Activated CD4-positive, alpha-beta T cell treated with anti-CD3 and anti-CD28 coated beads for 36 hours (primary cell): ENCODE measurements around the gene B3GNT8. TPM values are rescaled to one million over a fixed set of nuclear protein-coding genes. Genes with fewer than 3 reads are reported as not detected.

Experiments used
- ATAC-seq: fragments of 200-7000 bp; cut with Tn5 transposase; one replicate; pipeline ENCODE4 v1.10.0; 2021; ENCODE audit warnings: mild to moderate bottlenecking, moderate library complexity
- CTCF ChIA-PET: fragments of 350-600 bp; sonication (Branson Sonifier 250); formaldehyde crosslinking; loops from one replicate; lab custom pipeline; 2021; ENCODE audit warnings: antibody characterized with exemption; lab: Charles Lee
- POLR2A ChIA-PET: fragments of 350-600 bp; sonication (Branson Sonifier 250); formaldehyde crosslinking; loops from one replicate; lab custom pipeline; 2021; ENCODE audit warnings: antibody characterized with exemption, inconsistent platforms; lab: Charles Lee
- DNase-seq: peaks from one replicate; pipeline ENCODE4 v3.0.0-alpha.2; 2020
- H3K27ac Mint-ChIP-seq: one replicate; pipeline ENCODE4 v1.8.0; 2021; ENCODE audit warnings: mixed read lengths
- H3K27me3 Mint-ChIP-seq: one replicate; pipeline ENCODE4 v1.8.0; 2021; ENCODE audit warnings: mixed read lengths
- H3K36me3 Mint-ChIP-seq: one replicate; pipeline ENCODE4 v1.8.0; 2021; ENCODE audit warnings: low read depth, mixed read lengths
- H3K4me1 Mint-ChIP-seq: one replicate; pipeline ENCODE4 v1.8.0; 2021; ENCODE audit warnings: mixed read lengths
- H3K4me3 Mint-ChIP-seq: one replicate; pipeline ENCODE4 v1.8.0; 2021; ENCODE audit warnings: mild to moderate bottlenecking, moderate library complexity, mixed read lengths
- H3K9me3 Mint-ChIP-seq: one replicate; pipeline ENCODE4 v1.8.0; 2021; ENCODE audit warnings: low read depth, mixed read lengths
- intact Hi-C, 2 experiments: fragments of 100-400 bp; cut with DNase I in 1 of 2; cut with micrococcal nuclease in 1 of 2; formaldehyde crosslinking; loops; one replicate each; pipeline versions ENCODE4 v1.14.2 to v1.15.1; 2022 to 2024; cut with DNase I, micrococcal nuclease
- total RNA-seq, 2 experiments: library from RNA; stranded (reverse); gene quantifications; one replicate each; pipeline ENCODE4 v1.2.3, GENCODE V29; 2021

Gene B3GNT8
- total RNA-seq, 2 experiments from 2014 or later: 0.41 TPM; not detected in 1

DNA sequence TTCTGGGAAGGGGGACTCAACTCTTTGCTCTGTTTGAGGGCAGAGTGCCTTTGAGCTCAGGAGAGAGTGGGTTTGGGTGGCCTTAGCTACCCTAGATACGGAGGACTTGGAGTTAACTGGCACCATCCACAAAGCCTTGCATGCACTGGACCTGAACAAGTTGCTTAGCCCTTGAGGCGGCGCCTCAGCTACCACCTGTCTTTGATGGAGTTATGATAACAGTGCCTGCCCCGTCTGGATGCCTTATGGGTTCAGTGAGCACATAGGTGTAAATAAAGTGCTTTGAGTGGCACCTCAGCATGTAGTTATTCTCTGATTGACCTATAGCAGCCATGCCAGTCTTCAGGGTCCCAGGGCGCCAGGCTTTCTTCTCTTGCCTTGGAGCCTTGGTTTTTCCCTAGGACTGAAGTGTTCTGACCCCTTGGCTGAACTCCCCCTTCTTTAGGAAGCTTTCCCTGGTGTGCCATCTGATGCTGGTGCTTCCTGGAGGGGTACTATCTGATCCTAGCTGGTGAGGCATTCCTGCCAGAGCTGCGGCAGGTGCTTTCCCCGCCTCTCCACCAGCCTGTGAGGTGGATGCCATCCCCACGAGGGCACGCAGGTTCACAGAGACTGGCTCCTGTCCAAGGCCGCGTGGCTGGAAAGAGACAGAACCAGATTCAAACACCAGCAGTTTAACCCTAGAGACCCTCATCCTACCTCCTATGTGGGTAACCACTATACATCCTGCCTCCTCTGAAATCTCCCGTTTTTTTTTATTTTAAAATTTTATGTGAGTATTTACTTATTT, 23.8 kb downstream of the B3GNT8 start:
- intact Hi-C loops: no loop called here
- ATAC-seq: no peak
- peaks cover 20% of the 10 kb centered on the region for H3K4me1 Mint-ChIP-seq
- no peak for DNase-seq
- no peaks in the 10 kb centered on the region for H3K27me3 Mint-ChIP-seq
- POLR2A ChIA-PET: no interaction called here
- no peaks in the 10 kb centered on the region for H3K36me3 Mint-ChIP-seq
- H3K4me3 Mint-ChIP-seq: no peak overlapping the region
- CTCF ChIA-PET: interaction anchor here (0.8 to 1.6 kb wide), 2 partner anchors 228 to 350 kb away, joined by 3 to 6 read pairs; no protein-coding TSS in a partner anchor
- H3K27ac Mint-ChIP-seq: no peak overlapping the region
- H3K9me3 Mint-ChIP-seq: no peaks in the 10 kb centered on the region

DNA sequence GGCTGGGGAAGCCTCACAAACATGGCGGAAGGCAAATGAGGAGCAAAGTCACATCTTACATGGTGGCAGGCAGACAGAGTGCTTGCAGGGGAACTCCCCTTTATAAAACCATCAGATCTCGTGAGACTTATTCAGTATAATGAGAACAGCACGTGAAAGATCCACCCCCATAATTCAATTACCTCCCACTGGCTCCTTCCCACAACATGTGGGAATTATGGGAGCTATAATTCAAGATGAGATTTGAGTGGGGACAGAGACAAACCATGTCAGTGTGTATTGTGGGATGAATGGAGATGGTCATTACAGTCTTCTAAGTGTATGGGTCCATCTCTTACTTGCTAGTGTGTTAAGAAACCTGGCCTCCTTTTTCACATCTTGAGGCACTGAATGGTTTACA, 25.2 kb downstream of the B3GNT8 start:
- DNase-seq (no peak), ATAC-seq (no peak)
- H3K4me3 Mint-ChIP-seq: no peak overlapping the region
- ChIA-PET CTCF (interaction anchor here (0.9 kb wide), 1 partner anchor 24 kb away, joined by 3 read pairs; no protein-coding TSS in a partner anchor), POLR2A (interaction anchor here (0.6 kb wide), 1 partner anchor 60 kb away, joined by 3 read pairs; no protein-coding TSS in a partner anchor)
- H3K27me3 Mint-ChIP-seq: no peaks in the 10 kb centered on the region
- H3K4me1 Mint-ChIP-seq: peaks cover 22% of the 10 kb centered on the region
- no peaks in the 10 kb centered on the region for H3K9me3 Mint-ChIP-seq
- intact Hi-C loops: no loop called here
- H3K36me3 Mint-ChIP-seq: peaks cover 2% of the 10 kb centered on the region
- H3K27ac Mint-ChIP-seq: no peak overlapping the region

DNA sequence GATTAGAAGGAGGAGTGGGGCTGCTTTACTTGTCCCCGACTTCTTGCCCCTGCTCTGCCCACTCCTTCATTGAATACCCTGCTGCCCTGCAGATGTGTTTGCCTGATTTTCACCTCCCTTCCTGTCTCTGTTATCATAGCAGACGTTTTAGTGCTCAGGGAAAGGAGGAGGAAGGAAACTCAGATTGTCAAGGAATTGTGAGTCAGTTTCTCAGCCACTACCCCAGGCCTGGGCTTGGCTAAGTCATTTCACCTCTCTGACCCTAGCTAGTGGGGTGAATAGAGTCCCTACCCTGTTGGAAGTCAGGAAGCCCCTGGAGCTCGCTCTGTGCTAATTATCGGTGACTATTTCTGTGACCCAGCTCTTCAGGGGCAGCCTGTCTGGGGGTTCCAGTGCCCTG, 25.7 kb downstream of the B3GNT8 start:
- Mint-ChIP-seq H3K36me3 (peaks cover 3% of the 10 kb centered on the region), H3K4me1 (peaks cover 23% of the 10 kb centered on the region), H3K9me3 (no peaks in the 10 kb centered on the region), H3K4me3 (no peak overlapping the region), H3K27me3 (no peaks in the 10 kb centered on the region), H3K27ac (no peak overlapping the region)
- intact Hi-C loops: no loop called here
- ChIA-PET CTCF (no interaction called here), POLR2A (no interaction called here)
- DNase-seq (no peak), ATAC-seq (no peak)

DNA sequence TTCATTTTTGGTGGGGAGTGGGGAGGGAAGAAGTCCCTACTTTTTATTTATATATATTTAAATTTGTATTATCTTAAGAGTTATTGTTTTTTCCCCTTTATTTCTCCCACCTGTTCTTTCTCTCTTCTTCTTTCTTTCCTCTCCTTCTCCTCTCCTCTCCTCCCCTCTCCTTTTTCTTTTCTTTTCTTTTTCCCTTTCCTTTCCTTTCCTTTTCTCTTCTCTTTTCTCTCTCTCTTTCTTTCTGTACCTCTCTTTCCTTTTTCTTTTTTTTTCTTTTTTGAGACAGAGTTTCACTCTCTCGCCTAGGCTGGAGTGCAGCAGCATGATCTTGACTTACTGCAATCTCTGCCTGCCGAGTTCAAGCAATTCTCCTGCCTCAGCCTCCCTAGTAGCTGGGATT, 27.6 kb downstream of the B3GNT8 start:
- ChIA-PET POLR2A (no interaction called here), CTCF (no interaction called here)
- H3K36me3 Mint-ChIP-seq: peaks cover 8% of the 10 kb centered on the region
- DNase-seq (no peak), ATAC-seq (no peak)
- peaks cover 34% of the 10 kb centered on the region for H3K4me1 Mint-ChIP-seq
- H3K27me3 Mint-ChIP-seq: no peaks in the 10 kb centered on the region
- intact Hi-C loops: loop anchor here in 1 of 2 experiments (5.0 kb wide), 3 partner anchors 133 to 1112 kb away; partner anchors contain the start of genes AKT2 and SERTAD3
- no peak overlapping the region for H3K4me3 Mint-ChIP-seq
- no peak overlapping the region for H3K27ac Mint-ChIP-seq
- H3K9me3 Mint-ChIP-seq: no peaks in the 10 kb centered on the region

DNA sequence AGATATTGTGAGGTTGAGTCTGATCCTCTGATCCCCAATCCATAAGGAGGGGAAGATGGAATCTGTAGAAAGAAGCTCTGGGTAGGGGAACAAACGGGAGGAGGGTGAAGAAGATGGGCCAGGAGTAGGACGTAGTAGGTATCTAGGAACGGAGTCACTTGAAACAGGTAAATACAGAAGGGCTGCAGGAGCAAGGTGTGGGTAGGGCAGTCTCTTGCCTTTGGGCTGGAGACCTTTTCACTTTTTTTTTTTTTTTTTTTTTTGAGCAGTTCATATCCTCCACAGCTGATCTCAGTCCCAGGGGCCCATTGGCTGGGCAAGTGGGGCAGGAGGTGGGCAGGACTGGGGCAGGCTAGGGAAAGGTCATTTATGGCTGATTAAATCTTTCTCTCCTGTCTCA, 28.1 kb downstream of the B3GNT8 start:
- H3K4me3 Mint-ChIP-seq: peak overlapping the region; percentile 97
- DNase-seq (peak; percentile 18), ATAC-seq (no peak)
- intact Hi-C loops: loop anchor here in 1 of 2 experiments (5.0 kb wide), 3 partner anchors 133 to 1112 kb away; partner anchors contain the start of genes AKT2 and SERTAD3
- H3K27me3 Mint-ChIP-seq: no peaks in the 10 kb centered on the region
- peaks cover 8% of the 10 kb centered on the region for H3K36me3 Mint-ChIP-seq
- H3K9me3 Mint-ChIP-seq: no peaks in the 10 kb centered on the region
- H3K4me1 Mint-ChIP-seq: peaks cover 34% of the 10 kb centered on the region
- peak overlapping the region; percentile 97 for H3K27ac Mint-ChIP-seq
- POLR2A ChIA-PET: interaction anchor here (1.2 kb wide), 1 partner anchor 40 kb away, joined by 5 read pairs; the partner anchor contains the start of gene DMAC2
- CTCF ChIA-PET: interaction anchor here (1.1 to 1.5 kb wide), 2 partner anchors 35 to 41 kb away, joined by 4 read pairs; partner anchors contain the start of genes B9D2 and DMAC2

DNA sequence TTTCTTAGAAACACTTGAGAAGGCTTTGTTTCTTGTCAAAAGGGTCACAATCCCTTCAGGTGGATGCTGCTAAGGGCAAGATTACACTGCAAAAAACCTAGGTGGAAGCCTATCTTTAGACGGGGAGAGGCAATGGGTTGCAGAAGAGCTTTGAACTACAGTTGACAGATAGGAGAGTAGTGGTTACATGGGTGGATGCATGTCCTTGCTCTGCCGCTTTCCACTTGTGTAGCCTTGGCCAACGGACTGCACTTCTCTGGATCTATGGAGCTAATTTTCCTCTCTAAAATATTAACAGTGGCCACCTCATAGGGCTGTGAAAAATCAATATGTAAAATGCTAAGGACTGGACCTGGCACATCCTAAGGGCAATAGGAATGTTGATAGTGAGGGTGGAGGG, 28.6 kb downstream of the B3GNT8 start:
- H3K9me3 Mint-ChIP-seq: no peaks in the 10 kb centered on the region
- no peaks in the 10 kb centered on the region for H3K27me3 Mint-ChIP-seq
- peaks cover 34% of the 10 kb centered on the region for H3K4me1 Mint-ChIP-seq
- no peak for DNase-seq
- ChIA-PET CTCF (interaction anchor here (0.7 to 1.5 kb wide), 3 partner anchors 35 to 165 kb away, joined by 3 to 4 read pairs (median 4); partner anchors contain the start of genes B9D2 and DMAC2), POLR2A (interaction anchor here (1.2 kb wide), 1 partner anchor 41 kb away, joined by 5 read pairs; the partner anchor contains the start of gene DMAC2)
- H3K36me3 Mint-ChIP-seq: peaks cover 8% of the 10 kb centered on the region
- H3K4me3 Mint-ChIP-seq: peak overlapping the region; percentile 97
- ATAC-seq: no peak
- intact Hi-C loops: loop anchor here in 1 of 2 experiments (5.0 kb wide), 3 partner anchors 134 to 1111 kb away; partner anchors contain the start of genes AKT2 and SERTAD3
- H3K27ac Mint-ChIP-seq: peak overlapping the region; percentile 97

DNA sequence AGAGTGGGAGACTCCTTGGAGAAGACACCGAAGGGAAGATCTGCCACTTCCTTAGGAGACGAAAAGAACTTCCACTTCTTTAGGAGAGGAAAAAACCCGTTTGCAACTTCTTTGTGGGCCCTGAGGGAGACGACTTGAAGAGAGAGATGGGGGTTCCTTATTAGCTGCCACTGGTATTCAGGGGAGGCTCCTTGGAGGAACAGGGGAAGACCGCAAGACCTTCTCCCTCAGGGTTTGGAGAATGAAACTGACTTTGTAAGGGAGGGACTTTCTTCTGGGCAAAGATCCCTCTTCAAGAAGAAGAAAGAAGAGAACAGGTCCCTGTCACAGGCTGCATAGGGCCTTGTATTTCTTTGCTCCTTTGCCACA, 29.1 kb downstream of the B3GNT8 start:
- H3K4me1 Mint-ChIP-seq: peaks cover 31% of the 10 kb centered on the region
- ChIA-PET POLR2A (interaction anchor here (1.2 kb wide), 1 partner anchor 41 kb away, joined by 5 read pairs; the partner anchor contains the start of gene DMAC2), CTCF (interaction anchor here (0.7 to 1.5 kb wide), 3 partner anchors 34 to 165 kb away, joined by 3 to 4 read pairs (median 4); partner anchors contain the start of genes B9D2 and DMAC2)
- peak overlapping the region; percentile 97 for H3K4me3 Mint-ChIP-seq
- no peaks in the 10 kb centered on the region for H3K9me3 Mint-ChIP-seq
- intact Hi-C loops: loop anchor here in 1 of 2 experiments (5.0 kb wide), 3 partner anchors 134 to 1111 kb away; partner anchors contain the start of genes AKT2 and SERTAD3
- ATAC-seq: no peak
- peaks cover 8% of the 10 kb centered on the region for H3K36me3 Mint-ChIP-seq
- H3K27ac Mint-ChIP-seq: peak overlapping the region; percentile 97
- no peak for DNase-seq
- no peaks in the 10 kb centered on the region for H3K27me3 Mint-ChIP-seq

DNA sequence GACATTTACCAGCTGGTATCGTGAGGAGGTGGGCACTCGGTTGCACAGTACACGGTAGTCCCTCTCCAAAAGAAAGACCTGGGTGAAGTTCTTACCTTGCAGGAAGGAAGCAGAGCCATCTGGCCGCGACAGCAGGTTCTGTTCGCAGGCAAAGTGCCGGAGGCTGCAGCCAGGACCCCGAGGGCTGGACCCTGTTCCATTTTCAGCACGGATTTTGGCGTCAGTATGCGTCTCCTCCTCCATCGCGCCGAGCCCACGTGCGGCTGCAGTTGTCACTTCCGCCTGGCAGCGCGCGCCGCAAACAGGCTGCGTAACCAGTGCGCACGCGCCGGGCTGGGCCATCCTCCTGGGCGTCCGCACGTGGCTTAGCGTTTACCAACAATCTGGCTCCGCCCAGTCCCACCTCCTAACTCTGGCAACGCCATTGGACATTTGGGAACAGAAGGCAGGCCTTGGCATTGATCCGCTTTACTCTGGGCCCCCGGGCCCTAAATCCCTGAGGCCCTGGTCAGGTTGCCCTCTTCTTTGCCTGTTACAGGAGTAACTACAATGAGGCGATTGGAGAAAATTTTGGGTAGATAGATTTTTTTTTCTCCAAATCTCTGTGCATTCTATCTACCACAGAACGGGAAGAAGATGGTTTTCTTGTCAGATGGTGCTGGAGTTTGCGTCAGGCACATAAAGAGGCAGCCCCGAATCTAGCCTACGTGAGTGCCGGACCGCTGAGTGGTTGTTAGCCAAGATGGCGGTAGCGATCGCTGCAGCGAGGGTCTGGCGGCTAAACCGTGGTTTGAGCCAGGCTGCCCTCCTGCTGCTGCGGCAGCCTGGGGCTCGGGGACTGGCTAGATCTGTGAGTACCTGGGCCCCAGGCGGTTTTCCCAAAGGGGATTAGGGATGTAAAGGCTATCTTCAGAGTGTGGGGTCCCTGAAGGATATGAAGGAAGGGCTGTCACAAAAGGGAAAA, 29.8 kb downstream of the B3GNT8 start, which contains the start of the genes BCKDHA and EXOSC5:
TSS of gene BCKDHA (plus strand) at position 733 of the 964 bp plus-strand sequence. CDS start at position 743, 10 bp downstream.
TSS of gene EXOSC5 (minus strand) at position 274 of the 964 bp plus-strand sequence. CDS start at position 243, 31 bp downstream.
- intact Hi-C loops: loop anchor here (1.0 to 5.0 kb wide), 16 partner anchors 33 to 1110 kb away; partner anchors contain the start of genes B9D2 (in 2 of the 2), DMAC2 (in 2 of the 2), HNRNPUL1 (in 2 of the 2) and ACTMAP (in 1 of the 2)
- H3K27ac Mint-ChIP-seq: peak within 1 kb of the TSS; percentile 97
- ChIA-PET POLR2A (no interaction called here), CTCF (interaction anchor here (1.5 kb wide), 1 partner anchor 43 kb away, joined by 4 read pairs; the partner anchor contains the start of gene DMAC2)
- ATAC-seq (peak; percentile 100), DNase-seq (peak; percentile 99)
- H3K36me3 Mint-ChIP-seq: peaks cover 8% of the 10 kb centered on the region
- H3K4me3 Mint-ChIP-seq: peak within 1 kb of the TSS; percentile 97
- no peaks in the 10 kb centered on the region for H3K27me3 Mint-ChIP-seq
- H3K9me3 Mint-ChIP-seq: no peaks in the 10 kb centered on the region
- H3K4me1 Mint-ChIP-seq: peaks cover 31% of the 10 kb centered on the region

DNA sequence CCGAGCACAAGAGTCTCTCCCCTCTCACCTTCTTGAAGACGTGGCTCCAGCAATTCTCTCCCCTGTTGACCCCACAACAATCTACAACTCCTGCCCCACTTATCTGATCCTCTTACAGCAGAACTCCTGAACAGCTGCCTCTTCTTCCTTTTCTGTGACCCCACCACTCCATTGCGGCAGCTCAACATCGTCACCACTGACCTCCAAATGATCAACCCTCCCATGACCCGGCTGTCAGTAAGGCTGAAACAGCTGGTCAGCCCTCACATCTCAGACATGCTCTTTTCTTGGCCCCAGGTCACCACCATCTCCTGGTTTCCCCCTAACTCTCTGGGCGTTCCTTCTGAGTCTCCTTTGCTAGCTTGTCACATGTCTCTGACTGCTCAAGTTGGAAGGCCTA, 31.8 kb downstream of the B3GNT8 start:
- CTCF ChIA-PET: no interaction called here
- peaks cover 15% of the 10 kb centered on the region for H3K36me3 Mint-ChIP-seq
- intact Hi-C loops: loop anchor here in 1 of 2 experiments (5.0 kb wide), 3 partner anchors 137 to 1108 kb away; partner anchors contain the start of genes AKT2 and SERTAD3

DNA sequence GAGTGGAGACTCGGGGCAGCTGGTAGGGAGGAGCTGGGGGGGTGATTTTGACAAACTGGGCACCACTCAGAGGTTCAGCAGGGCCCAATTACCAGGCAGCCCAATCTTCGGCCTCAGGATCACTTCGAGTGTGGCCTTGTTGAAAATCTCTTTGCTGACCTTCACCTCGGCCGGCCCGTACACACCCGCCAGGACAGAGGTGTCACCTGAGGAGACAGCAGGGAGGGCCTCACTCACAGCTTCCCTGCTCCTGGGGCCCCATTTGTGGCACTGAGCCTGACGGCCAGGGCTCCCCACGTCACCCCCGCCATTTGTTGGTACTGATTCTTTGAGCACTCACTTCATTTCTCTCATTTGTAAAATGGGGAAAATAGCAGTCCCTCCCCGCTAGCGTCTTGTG, 34.4 kb downstream of the B3GNT8 start:
- no peaks in the 10 kb centered on the region for H3K27me3 Mint-ChIP-seq
- POLR2A ChIA-PET: no interaction called here
- H3K27ac Mint-ChIP-seq: no peak overlapping the region
- DNase-seq: no peak
- ATAC-seq: no peak
- no peaks in the 10 kb centered on the region for H3K9me3 Mint-ChIP-seq
- peaks cover 12% of the 10 kb centered on the region for H3K4me1 Mint-ChIP-seq
- peaks cover 23% of the 10 kb centered on the region for H3K36me3 Mint-ChIP-seq
- H3K4me3 Mint-ChIP-seq: no peak overlapping the region
- CTCF ChIA-PET: no interaction called here
- intact Hi-C loops: no loop called here

More for the DNA sequence above, 31.8 kb downstream of the B3GNT8 start:
- POLR2A ChIA-PET: no interaction called here
- H3K9me3 Mint-ChIP-seq: no peaks in the 10 kb centered on the region
- no peak for ATAC-seq
- peaks cover 27% of the 10 kb centered on the region for H3K4me1 Mint-ChIP-seq
- H3K4me3 Mint-ChIP-seq: peak overlapping the region; percentile 97
- no peak for DNase-seq
- H3K27ac Mint-ChIP-seq: peak overlapping the region; percentile 2
- no peaks in the 10 kb centered on the region for H3K27me3 Mint-ChIP-seq
